CD14-positive monocyte (primary cell): ENCODE results near the gene UNC13B. TPM values are rescaled to one million over a fixed set of nuclear protein-coding genes. Genes with fewer than 3 reads are reported as not detected.
"Not testable (repeated sequence)": the region's sequence is repeated elsewhere in the genome, so short reads cannot be mapped to it uniquely, and the experiment has no call there.

Experiments used
- DNase-seq, 3 donors: peaks; one replicate each; pipeline ENCODE4 v3.0.0-alpha.2; 2011 to 2022
- H2AFZ ChIP-seq: 2 replicates; pipeline ENCODE4 v1.6.0; 2012; ENCODE audit warnings: mild to moderate bottlenecking, low read depth, low read length, inconsistent platforms; ENCODE audit not compliant: insufficient read depth, poor library complexity, severe bottlenecking
- H3K27ac ChIP-seq, 2 donors: 1 replicate in 1 of 2; 2 replicates in 1 of 2; pipeline ENCODE4 v1.5.1; 2012 to 2013; ENCODE audit warnings: low read length in 2 of 2, control low read depth in 1 of 2, inconsistent platforms in 1 of 2, low read depth in 1 of 2, mild to moderate bottlenecking in 1 of 2
- H3K27me3 ChIP-seq, 2 donors: one replicate each; pipeline versions ENCODE4 v1.6.0 to v1.6.1; 2011 to 2013; ENCODE audit warnings: low read length in 2 of 2; ENCODE audit not compliant: control insufficient read depth in 2 of 2, insufficient read depth in 2 of 2
- H3K36me3 ChIP-seq, 2 donors: replicated peaks in 1 of 2; 1 replicate in 1 of 2; 2 replicates in 1 of 2; pipeline versions ENCODE4 v1.5.1 to v1.6.1; 2012 to 2013; ENCODE audit warnings: low read length in 2 of 2, control low read depth in 1 of 2, inconsistent platforms in 1 of 2, mild to moderate bottlenecking in 1 of 2; ENCODE audit not compliant: insufficient read depth in 2 of 2, control insufficient read depth in 1 of 2
- H3K4me1 ChIP-seq, 2 donors: 1 replicate in 1 of 2; 2 replicates in 1 of 2; pipeline versions ENCODE4 v1.5.1 to v1.6.1; 2012 to 2013; ENCODE audit warnings: low read length in 2 of 2, control low read depth in 1 of 2, inconsistent platforms in 1 of 2, mild to moderate bottlenecking in 1 of 2, moderate library complexity in 1 of 2; ENCODE audit not compliant: insufficient read depth in 2 of 2, control insufficient read depth in 1 of 2
- H3K4me2 ChIP-seq: replicated peaks from 2 replicates; pipeline ENCODE3; 2012; ENCODE audit warnings: low read length, moderate library complexity, mild to moderate bottlenecking; ENCODE audit not compliant: poor library complexity, severe bottlenecking; ENCODE audit errors: extremely low read depth
- H3K4me3 ChIP-seq, 3 experiments: fragments of 200-600 bp in 1 of 3; sonication (generic) in 1 of 3; replicated peaks in 1 of 3; 1 replicate in 2 of 3; 2 replicates in 1 of 3; pipeline ENCODE4 v1.5.1; 2011 to 2013; ENCODE audit warnings: low read length in 3 of 3, mild to moderate bottlenecking in 3 of 3, control low read depth in 2 of 3, low read depth in 2 of 3, inconsistent platforms in 1 of 3, moderate library complexity in 1 of 3
- H3K79me2 ChIP-seq: 2 replicates; pipeline ENCODE4 v1.6.0; 2012; ENCODE audit warnings: mild to moderate bottlenecking, control low read depth, inconsistent platforms, low read length, moderate library complexity; ENCODE audit not compliant: insufficient read depth
- H3K9ac ChIP-seq: 2 replicates; pipeline ENCODE4 v1.6.0; 2017; ENCODE audit warnings: low read length, mild to moderate bottlenecking; ENCODE audit not compliant: insufficient read depth, poor library complexity, severe bottlenecking
- H3K9me3 ChIP-seq, 2 donors: replicated peaks in 1 of 2; 1 replicate in 1 of 2; 2 replicates in 1 of 2; pipeline versions ENCODE4 v1.5.1 to v1.6.1; 2012 to 2013; ENCODE audit warnings: low read length in 2 of 2, control low read depth in 1 of 2; ENCODE audit not compliant: control insufficient read depth in 1 of 2, insufficient read depth in 1 of 2
- H4K20me1 ChIP-seq: 2 replicates; pipeline ENCODE4 v1.6.0; 2012; ENCODE audit warnings: mild to moderate bottlenecking, low read length, control low read depth, moderate library complexity; ENCODE audit not compliant: insufficient read depth
- H3K27ac Mint-ChIP-seq, 7 donors: one replicate each; pipeline ENCODE4 v1.8.0; 2020; ENCODE audit warnings: mild to moderate bottlenecking in 7 of 7, mixed read lengths in 7 of 7, moderate library complexity in 6 of 7, inconsistent platforms in 2 of 7
- H3K27me3 Mint-ChIP-seq, 3 donors: one replicate each; pipeline ENCODE4 v1.8.0; 2021 to 2022; ENCODE audit warnings: low read depth in 3 of 3, mild to moderate bottlenecking in 3 of 3, mixed read lengths in 3 of 3, moderate library complexity in 3 of 3, inconsistent platforms in 1 of 3
- H3K36me3 Mint-ChIP-seq, 2 donors: one replicate each; pipeline ENCODE4 v1.8.0; 2020; ENCODE audit warnings: mixed read lengths in 2 of 2, inconsistent platforms in 1 of 2, mild to moderate bottlenecking in 1 of 2
- H3K4me1 Mint-ChIP-seq: one replicate; pipeline ENCODE4 v1.8.0; 2020; ENCODE audit warnings: mild to moderate bottlenecking, mixed read lengths
- H3K4me3 Mint-ChIP-seq, 2 donors: one replicate each; pipeline ENCODE4 v1.8.0; 2020; ENCODE audit warnings: mild to moderate bottlenecking in 2 of 2, mixed read lengths in 2 of 2, moderate library complexity in 1 of 2
- H3K9me3 Mint-ChIP-seq, 7 donors: one replicate each; pipeline ENCODE4 v1.8.0; 2020 to 2022; ENCODE audit warnings: mixed read lengths in 7 of 7, mild to moderate bottlenecking in 6 of 7, moderate library complexity in 6 of 7, inconsistent platforms in 2 of 7
- WGBS: methylation state at CpG from one replicate; pipeline ENCODE4 v1.1.5; 2013; ENCODE audit warnings: missing lambda C conversion rate; ENCODE audit not compliant: insufficient coverage; 5-methylcytosine and 5-hydroxymethylcytosine counted together
- intact Hi-C, 2 donors: fragments of 100-400 bp; cut with micrococcal nuclease; formaldehyde crosslinking; loops; one replicate each; pipeline versions ENCODE4 v1.15.0 to v1.15.1; 2023
- polyA plus RNA-seq, 3 donors: library from polyadenylated mRNA; depleted of rRNA in 1 of 3; unstranded in 2 of 3; stranded (reverse) in 1 of 3; fragments of 300-500 nt in 2 of 3; fragments of >200 nt in 1 of 3; fragmentation: Illumina TruSeq in 2 of 3; gene quantifications; 1 replicate in 2 of 3; 2 replicates in 1 of 3; pipeline ENCODE4 v1.2.3, GENCODE V29; 2012 to 2021
- TF ChIP-seq, protein P1 (sequence below): fragments of 200-600 bp; IDR thresholded peaks from one replicate; pipeline ENCODE4 v1.8.0; 2022; ENCODE audit warnings: antibody characterized with exemption, mild to moderate bottlenecking

UNC13B gene
- polyA plus RNA-seq, 3 donors: 0.41 to 0.81 (median 0.66) TPM

DNA sequence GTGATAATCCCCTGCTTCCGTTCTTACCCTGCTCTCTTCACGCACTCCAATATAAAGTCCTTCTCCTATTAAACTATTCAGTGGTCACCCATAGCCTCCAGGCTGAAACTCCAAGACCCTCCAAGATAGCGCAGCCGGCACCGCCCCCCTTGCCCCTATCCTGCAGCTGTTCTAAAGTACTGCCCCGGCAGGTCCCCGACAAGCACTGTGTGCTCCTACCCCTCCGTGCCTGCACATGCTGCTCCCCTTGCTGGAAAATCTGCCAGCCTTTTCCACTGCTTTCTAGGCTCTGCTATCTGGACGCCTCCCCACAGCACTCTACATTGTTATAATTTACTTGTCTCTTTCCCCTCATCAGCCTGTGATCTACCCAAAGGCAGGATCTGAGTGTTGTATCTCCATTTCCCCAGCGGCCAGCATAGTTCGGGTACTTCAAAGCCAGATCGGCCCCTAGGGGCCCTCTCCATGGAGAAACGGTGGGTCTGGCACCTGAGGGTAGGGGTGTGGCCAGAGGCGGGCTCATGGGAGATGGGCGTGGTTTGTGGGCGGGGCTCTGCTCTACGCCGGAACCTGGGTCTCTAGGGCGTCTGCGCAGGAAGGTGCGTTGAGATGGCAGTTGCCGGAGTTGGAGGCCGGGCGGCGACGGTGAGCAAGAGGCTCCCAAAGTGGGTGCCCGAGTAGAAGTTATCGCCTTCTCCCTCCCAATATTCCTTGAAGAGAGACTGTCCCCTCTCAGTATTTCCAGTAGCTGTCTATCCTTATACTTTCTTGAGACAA, 244.6 kb downstream of the UNC13B start:
- peak overlapping the region; percentile 52 to 59 for H3K4me3 Mint-ChIP-seq
- H3K9ac ChIP-seq: no peak overlapping the region
- peaks cover 5 to 13% of the 10 kb centered on the region in 2 donors for H3K4me1 ChIP-seq
- TF ChIP-seq, protein P1, sequence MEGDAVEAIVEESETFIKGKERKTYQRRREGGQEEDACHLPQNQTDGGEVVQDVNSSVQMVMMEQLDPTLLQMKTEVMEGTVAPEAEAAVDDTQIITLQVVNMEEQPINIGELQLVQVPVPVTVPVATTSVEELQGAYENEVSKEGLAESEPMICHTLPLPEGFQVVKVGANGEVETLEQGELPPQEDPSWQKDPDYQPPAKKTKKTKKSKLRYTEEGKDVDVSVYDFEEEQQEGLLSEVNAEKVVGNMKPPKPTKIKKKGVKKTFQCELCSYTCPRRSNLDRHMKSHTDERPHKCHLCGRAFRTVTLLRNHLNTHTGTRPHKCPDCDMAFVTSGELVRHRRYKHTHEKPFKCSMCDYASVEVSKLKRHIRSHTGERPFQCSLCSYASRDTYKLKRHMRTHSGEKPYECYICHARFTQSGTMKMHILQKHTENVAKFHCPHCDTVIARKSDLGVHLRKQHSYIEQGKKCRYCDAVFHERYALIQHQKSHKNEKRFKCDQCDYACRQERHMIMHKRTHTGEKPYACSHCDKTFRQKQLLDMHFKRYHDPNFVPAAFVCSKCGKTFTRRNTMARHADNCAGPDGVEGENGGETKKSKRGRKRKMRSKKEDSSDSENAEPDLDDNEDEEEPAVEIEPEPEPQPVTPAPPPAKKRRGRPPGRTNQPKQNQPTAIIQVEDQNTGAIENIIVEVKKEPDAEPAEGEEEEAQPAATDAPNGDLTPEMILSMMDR: no peak
- H3K27ac Mint-ChIP-seq: peak overlapping the region in 1 of 7 donors; percentile 5
- intact Hi-C loops: no loop called here
- peak overlapping the region in 1 of 3 experiments; percentile 36 for H3K4me3 ChIP-seq
- peak in 2 of 3 donors; percentile 3 to 8 for DNase-seq
- peaks cover 11 to 14% (median 12%) of the 10 kb centered on the region in 3 donors for H3K27me3 Mint-ChIP-seq
- H3K4me2 ChIP-seq: peak overlapping the region; percentile 25
- no peaks in the 10 kb centered on the region for H3K36me3 Mint-ChIP-seq
- H3K4me1 Mint-ChIP-seq: peaks cover 21% of the 10 kb centered on the region
- H3K79me2 ChIP-seq: no peaks in the 10 kb centered on the region
- peak overlapping the region; percentile 51 for H2AFZ ChIP-seq
- H3K9me3 Mint-ChIP-seq: peaks cover 0 to 4% (median 0%) of the 10 kb centered on the region in 7 donors
- no peaks in the 10 kb centered on the region for H3K36me3 ChIP-seq
- WGBS: 53% methylated on average over 18 of the region's 28 CpGs
- H3K27ac ChIP-seq: no peak overlapping the region
- no peaks in the 10 kb centered on the region for H4K20me1 ChIP-seq
- peaks cover 0 to 4% of the 10 kb centered on the region in 2 donors for H3K27me3 ChIP-seq
- no peaks in the 10 kb centered on the region for H3K9me3 ChIP-seq

- no peak overlapping the region for H2AFZ ChIP-seq
- no peak overlapping the region for H3K4me3 ChIP-seq
- peak; percentile 60 to 67 (median 63) for DNase-seq
- H3K27me3 Mint-ChIP-seq: peaks cover 13 to 14% (median 13%) of the 10 kb centered on the region in 3 donors
- H3K9ac ChIP-seq: no peak overlapping the region
- peaks cover 0 to 4% of the 10 kb centered on the region in 2 donors for H3K27me3 ChIP-seq
- H3K4me1 Mint-ChIP-seq: peaks cover 21% of the 10 kb centered on the region
- H3K4me3 Mint-ChIP-seq: no peak overlapping the region
- no peaks in the 10 kb centered on the region for H3K9me3 ChIP-seq
- no peak overlapping the region for H3K27ac Mint-ChIP-seq
- no CpG with 5 or more reads among the region's 3 CpGs for WGBS
- no peaks in the 10 kb centered on the region for H4K20me1 ChIP-seq
- intact Hi-C loops: no loop called here
- H3K4me2 ChIP-seq: no peak overlapping the region
- peaks cover 0 to 4% (median 0%) of the 10 kb centered on the region in 7 donors for H3K9me3 Mint-ChIP-seq
- H3K79me2 ChIP-seq: no peaks in the 10 kb centered on the region
- H3K4me1 ChIP-seq: peaks cover 5 to 13% of the 10 kb centered on the region in 2 donors
- no peak overlapping the region for H3K27ac ChIP-seq
- TF ChIP-seq, protein P1: no peak
- no peaks in the 10 kb centered on the region for H3K36me3 ChIP-seq
- H3K36me3 Mint-ChIP-seq: no peaks in the 10 kb centered on the region
Observed at GRCh38 chr9:35407846-35408245, 246.0 kb downstream of the UNC13B start.

DNA sequence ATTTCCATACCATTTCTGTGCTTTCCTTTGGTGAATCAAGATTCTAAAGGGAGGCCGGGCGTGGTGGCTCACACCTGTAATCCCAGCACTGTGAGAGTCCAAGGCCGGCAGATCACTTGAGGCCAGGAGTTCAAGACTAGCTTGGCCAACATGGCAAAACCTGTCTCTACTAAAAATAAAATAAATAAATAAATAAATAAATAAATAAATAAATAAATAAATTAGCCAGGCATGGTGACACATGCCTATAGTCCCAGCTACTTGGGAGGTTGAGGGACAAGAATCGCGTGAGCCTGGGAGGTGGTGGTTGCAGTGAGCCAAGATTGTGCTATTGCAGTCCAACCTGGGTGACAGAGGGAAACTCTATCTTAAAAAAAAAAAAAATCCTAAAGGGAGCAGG, 247.6 kb downstream of the UNC13B start:
- H3K27ac ChIP-seq, H3K36me3 Mint-ChIP-seq, H3K9me3 ChIP-seq, H3K4me3 Mint-ChIP-seq, H3K36me3 ChIP-seq, H4K20me1 ChIP-seq, H3K79me2 ChIP-seq, DNase-seq, H3K4me2 ChIP-seq, H3K4me3 ChIP-seq, H3K9ac ChIP-seq, H2AFZ ChIP-seq, H3K27me3 ChIP-seq, H3K9me3 Mint-ChIP-seq, intact Hi-C loops, H3K27ac Mint-ChIP-seq: not testable (repeated sequence)
- peaks cover 21% of the 10 kb centered on the region for H3K4me1 Mint-ChIP-seq
- WGBS: no CpG with 5 or more reads among the region's 5 CpGs
- H3K27me3 Mint-ChIP-seq: peaks cover 11 to 14% (median 13%) of the 10 kb centered on the region in 3 donors
- peaks cover 5 to 13% of the 10 kb centered on the region in 2 donors for H3K4me1 ChIP-seq
